ENCODE data around the gene TDRD10. TPM values are rescaled to one million over a fixed set of nuclear protein-coding genes. Genes with fewer than 3 reads are reported as not detected.

TDRD10 gene
- total and polyA plus RNA-seq, 2 donors (not counting 1 experiment from before 2014, with no cell fraction given), result 0.06 TPM; not detected in 1

GRCh38 chr1:154490317-154490716 is 11.7 kb upstream of the TDRD10 start:
- Histone ChIP-seq H3K4me1 (ENCODE audit: control insufficient read depth in 2 of 2, insufficient read depth in 2 of 2, low read length in 2 of 2) (peaks cover 41 to 43% of the 10 kb centered on the region in 2 donors), H3K27me3 (replicated peaks in 1 of 4; ENCODE audit: control extremely low read depth in 1 of 4, control insufficient read depth in 3 of 4, insufficient read depth in 4 of 4, low read length in 3 of 4) (no peaks in the 10 kb centered on the region), H3K4me2 (replicated peaks; ENCODE audit: low read depth, low read length, poor library complexity, severe bottlenecking) (no peak overlapping the region), H2AFZ (ENCODE audit: insufficient read depth, low read depth, low read length, poor library complexity, severe bottlenecking) (no peak overlapping the region), H4K20me1 (ENCODE audit: control insufficient read depth, insufficient read depth, low read length, poor library complexity, severe bottlenecking) (no peaks in the 10 kb centered on the region), H3K27ac (ENCODE audit: low read length in 2 of 2) (no peak overlapping the region), H3K9me3 (ENCODE audit: control extremely low read depth in 1 of 3, control insufficient read depth in 2 of 3, insufficient read depth in 1 of 3, low read length in 2 of 3) (no peaks in the 10 kb centered on the region), H3K36me3 (replicated peaks in 1 of 2; ENCODE audit: control extremely low read depth in 1 of 2, control insufficient read depth in 1 of 2, extremely low read depth in 1 of 2, insufficient read depth in 2 of 2, low read length in 1 of 2) (no peaks in the 10 kb centered on the region), H3K79me2 (ENCODE audit: control insufficient read depth, insufficient read depth, low read length) (no peaks in the 10 kb centered on the region), H3K9ac (ENCODE audit: low read length) (no peak overlapping the region), H3K4me3 (ENCODE audit: control extremely low read depth in 1 of 5, extremely low read depth in 1 of 5, insufficient read depth in 1 of 5, low read depth in 2 of 5, low read length in 4 of 5) (no peak overlapping the region)
- Mint-ChIP-seq H3K27ac (no peak overlapping the region), H3K4me1 (peaks cover 42% of the 10 kb centered on the region), H3K4me3 (peak overlapping the region; percentile 7), H3K9me3 (ENCODE audit: insufficient read depth) (no peaks in the 10 kb centered on the region), H3K27me3 (no peaks in the 10 kb centered on the region)
- ChIA-PET CTCF (interaction anchor here (0.6 to 4.5 kb wide), 3 partner anchors 9 to 211 kb away, joined by 3 to 46 read pairs (median 3); no protein-coding TSS in a partner anchor), POLR2A (interaction anchor here (0.6 kb wide), 1 partner anchor 1873 kb away, joined by 3 read pairs; no protein-coding TSS in a partner anchor)
- WGBS (ENCODE audit: insufficient coverage), result 64% methylated on average over 1 of the region's 1 CpG
- intact Hi-C loops (cut with micrococcal nuclease), result no loop called here
- no peak for TF ChIP-seq EZH2 (IDR thresholded peaks at IDR 0.05; ENCODE audit: borderline replicate concordance, insufficient read depth, low read depth, low read length, poor library complexity, severe bottlenecking)
- TF ChIP-seq CTCF (IDR thresholded peaks at IDR 0.05), result no peak
- DNase-seq (no peak), ATAC-seq (ENCODE audit: low read depth) (no peak)

DNA sequence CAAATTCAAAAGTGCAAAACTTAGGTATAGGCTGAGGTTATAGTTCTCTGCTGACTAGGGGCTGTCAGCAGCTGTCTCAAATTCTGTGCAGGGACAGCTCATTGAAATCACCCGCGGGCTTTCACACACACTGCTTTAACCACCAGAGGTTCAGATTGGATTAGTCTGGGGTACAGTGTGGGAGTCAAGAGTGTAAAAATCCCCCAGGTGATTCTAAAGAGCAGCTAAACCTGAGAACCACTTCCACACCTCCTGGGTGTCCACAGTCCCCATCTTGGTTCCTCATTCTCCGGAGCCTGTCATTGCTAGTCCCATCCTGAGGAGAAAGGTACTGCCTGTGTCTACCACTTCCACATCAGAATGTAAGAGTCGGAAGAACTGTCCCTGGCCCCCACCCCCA is 9.9 kb upstream of the TDRD10 start:
- TF ChIP-seq EZH2 (IDR thresholded peaks at IDR 0.05; ENCODE audit: borderline replicate concordance, insufficient read depth, low read depth, low read length, poor library complexity, severe bottlenecking) (no peak), CTCF (IDR thresholded peaks at IDR 0.05) (no peak)
- CTCF ChIA-PET, result interaction anchor here (1.4 to 4.5 kb wide), 3 partner anchors 11 to 55 kb away, joined by 3 to 46 read pairs (median 12); no protein-coding TSS in a partner anchor
- Histone ChIP-seq H3K4me1 (ENCODE audit: control insufficient read depth in 2 of 2, insufficient read depth in 2 of 2, low read length in 2 of 2) (peaks cover 59% of the 10 kb centered on the region in 2 donors), H4K20me1 (ENCODE audit: control insufficient read depth, insufficient read depth, low read length, poor library complexity, severe bottlenecking) (no peaks in the 10 kb centered on the region), H3K36me3 (replicated peaks in 1 of 2; ENCODE audit: control extremely low read depth in 1 of 2, control insufficient read depth in 1 of 2, extremely low read depth in 1 of 2, insufficient read depth in 2 of 2, low read length in 1 of 2) (no peaks in the 10 kb centered on the region), H3K79me2 (ENCODE audit: control insufficient read depth, insufficient read depth, low read length) (no peaks in the 10 kb centered on the region), H3K27me3 (replicated peaks in 1 of 4; ENCODE audit: control extremely low read depth in 1 of 4, control insufficient read depth in 3 of 4, insufficient read depth in 4 of 4, low read length in 3 of 4) (no peaks in the 10 kb centered on the region), H3K9ac (ENCODE audit: low read length) (no peak overlapping the region), H3K4me3 (ENCODE audit: control extremely low read depth in 1 of 5, extremely low read depth in 1 of 5, insufficient read depth in 1 of 5, low read depth in 2 of 5, low read length in 4 of 5) (no peak overlapping the region), H2AFZ (ENCODE audit: insufficient read depth, low read depth, low read length, poor library complexity, severe bottlenecking) (no peak overlapping the region), H3K27ac (ENCODE audit: low read length in 2 of 2) (no peak overlapping the region), H3K9me3 (ENCODE audit: control extremely low read depth in 1 of 3, control insufficient read depth in 2 of 3, insufficient read depth in 1 of 3, low read length in 2 of 3) (no peaks in the 10 kb centered on the region), H3K4me2 (replicated peaks; ENCODE audit: low read depth, low read length, poor library complexity, severe bottlenecking) (peak overlapping the region; percentile 71)
- POLR2A ChIA-PET, result no interaction called here
- 14% methylated on average over 1 of the region's 4 CpGs for WGBS (ENCODE audit: insufficient coverage)
- Mint-ChIP-seq H3K27ac (peak overlapping the region; percentile 79), H3K9me3 (ENCODE audit: insufficient read depth) (no peaks in the 10 kb centered on the region), H3K4me1 (peaks cover 57% of the 10 kb centered on the region), H3K4me3 (peak overlapping the region; percentile 26), H3K27me3 (no peaks in the 10 kb centered on the region)
- no peak for DNase-seq
- intact Hi-C loops (cut with micrococcal nuclease), result no loop called here
- ATAC-seq (ENCODE audit: low read depth), result no peak

Data from B cell (primary cell).